Liver (tissue), 9 donors: ENCODE results near the gene GPC1. TPM values are rescaled to one million over a fixed set of nuclear protein-coding genes. Genes with fewer than 3 reads are reported as not detected.

Source experiments
- DNase-seq: peaks from one replicate; pipeline ENCODE4 v3.0.0-alpha.2; 2017; ENCODE audit warnings: low spot score
- H3K27ac ChIP-seq, 2 donors: one replicate each; pipeline ENCODE4 v1.7.0; 2013; ENCODE audit warnings: inconsistent platforms in 2 of 2, low read length in 2 of 2, control low read depth in 1 of 2, low read depth in 1 of 2, mild to moderate bottlenecking in 1 of 2
- H3K27me3 ChIP-seq, 4 donors: one replicate each; pipeline versions ENCODE4 v1.6.1 to v1.7.0; 2013; ENCODE audit warnings: low read length in 3 of 4, inconsistent platforms in 1 of 4, mild to moderate bottlenecking in 1 of 4, moderate library complexity in 1 of 4; ENCODE audit not compliant: control insufficient read depth in 4 of 4, insufficient read depth in 4 of 4
- H3K36me3 ChIP-seq, 4 donors: one replicate each; pipeline versions ENCODE4 v1.6.1 to v1.7.0; 2013; ENCODE audit warnings: low read length in 3 of 4, mild to moderate bottlenecking in 3 of 4, low read depth in 1 of 4, moderate library complexity in 1 of 4; ENCODE audit not compliant: control insufficient read depth in 4 of 4, insufficient read depth in 3 of 4
- H3K4me1 ChIP-seq, 4 donors: one replicate each; pipeline versions ENCODE4 v1.6.1 to v1.7.0; 2013; ENCODE audit warnings: low read length in 3 of 4, mild to moderate bottlenecking in 3 of 4, moderate library complexity in 1 of 4; ENCODE audit not compliant: control insufficient read depth in 4 of 4, insufficient read depth in 4 of 4
- H3K4me3 ChIP-seq, 3 donors: one replicate each; pipeline versions ENCODE4 v1.6.1 to v1.7.0; 2013; ENCODE audit warnings: low read length in 3 of 3, control low read depth in 1 of 3, low read depth in 1 of 3, mild to moderate bottlenecking in 1 of 3
- H3K9ac ChIP-seq, 2 donors: one replicate each; pipeline ENCODE4 v1.7.0; 2013; ENCODE audit warnings: low read length in 2 of 2, mild to moderate bottlenecking in 2 of 2, moderate library complexity in 2 of 2, control low read depth in 1 of 2, low read depth in 1 of 2
- H3K9me3 ChIP-seq, 4 donors: one replicate each; pipeline versions ENCODE4 v1.6.1 to v1.7.0; 2013; ENCODE audit warnings: low read length in 3 of 4; ENCODE audit not compliant: control insufficient read depth in 4 of 4
- EGR1 ChIP-seq, 2 donors: IDR thresholded peaks; 2 replicates each; pipeline ENCODE4 v1.6.1; 2016 to 2018; ENCODE audit warnings: antibody characterized with exemption in 2 of 2, low read depth in 2 of 2
- FOXA1 ChIP-seq: IDR thresholded peaks from 2 replicates; pipeline ENCODE4 v1.6.1; 2016; ENCODE audit warnings: antibody characterized with exemption
- FOXA2 ChIP-seq: IDR thresholded peaks from 2 replicates; pipeline ENCODE4 v1.6.1; 2016; ENCODE audit warnings: antibody characterized with exemption
- GABPA ChIP-seq, 2 donors: IDR thresholded peaks in 1 of 2; conservative IDR thresholded peaks in 1 of 2; 2 replicates each; pipeline ENCODE4 v1.6.1; 2016; ENCODE audit warnings: antibody characterized with exemption in 2 of 2, mild to moderate bottlenecking in 1 of 2, moderate library complexity in 1 of 2
- HNF4A ChIP-seq, 2 donors: conservative IDR thresholded peaks; 2 replicates each; pipeline ENCODE4 v1.6.1; 2016; ENCODE audit warnings: antibody characterized with exemption in 2 of 2, mild to moderate bottlenecking in 2 of 2
- HNF4G ChIP-seq: IDR thresholded peaks from 2 replicates; pipeline ENCODE4 v1.6.1; 2016; ENCODE audit warnings: antibody characterized with exemption
- NR2F2 ChIP-seq: IDR thresholded peaks from 2 replicates; pipeline ENCODE4 v1.6.1; 2016; ENCODE audit warnings: antibody characterized with exemption
- RAD21 ChIP-seq, 2 donors: IDR thresholded peaks; 2 replicates each; pipeline ENCODE4 v1.6.1; 2016; ENCODE audit warnings: antibody characterized with exemption in 2 of 2, mild to moderate bottlenecking in 2 of 2
- RXRA ChIP-seq, 2 donors: IDR thresholded peaks; 2 replicates each; pipeline ENCODE4 v1.6.1; 2017 to 2018; ENCODE audit warnings: antibody characterized with exemption in 2 of 2, mild to moderate bottlenecking in 1 of 2
- SP1 ChIP-seq: IDR thresholded peaks from 2 replicates; pipeline ENCODE4 v1.6.1; 2018; ENCODE audit warnings: antibody characterized with exemption, mild to moderate bottlenecking
- TAF1 ChIP-seq: conservative IDR thresholded peaks from 2 replicates; pipeline ENCODE4 v1.6.1; 2016; ENCODE audit warnings: antibody characterized with exemption, mild to moderate bottlenecking
- YY1 ChIP-seq: IDR thresholded peaks from 2 replicates; pipeline ENCODE4 v1.6.1; 2016; ENCODE audit warnings: antibody characterized with exemption, mild to moderate bottlenecking
- WGBS: extraction: QIAGEN DNeasy Blood & Tissue Kit; methylation state at CpG from one replicate; pipeline ENCODE4 v1.1.7; 2013; 5-methylcytosine and 5-hydroxymethylcytosine counted together
- polyA plus RNA-seq, 2 donors: library from polyadenylated mRNA; stranded (reverse) in 1 of 2; unstranded in 1 of 2; fragments of 200-250 nt in 1 of 2; fragments of >200 nt in 1 of 2; fragmentation: Nextera tagmentation in 1 of 2; extraction: Ambion mirVana in 1 of 2; gene quantifications; one replicate each; pipeline versions ENCODE4 v1.2.1 to v1.2.3, GENCODE V29; 2013 to 2015
- total RNA-seq, 2 donors: library from RNA; depleted of rRNA; stranded (reverse); fragments of >200 nt; gene quantifications; one replicate each; pipeline ENCODE4 v1.2.3, GENCODE V29; 2014
- TF ChIP-seq, protein P1 (sequence below): IDR thresholded peaks from 2 replicates; pipeline ENCODE4 v1.6.1; 2016; ENCODE audit warnings: antibody characterized with exemption
- TF ChIP-seq, protein P2 (sequence below): IDR thresholded peaks from 2 replicates; pipeline ENCODE4 v1.6.1; 2016; ENCODE audit warnings: antibody characterized with exemption
- TF ChIP-seq, protein P3 (sequence below): IDR thresholded peaks from 2 replicates; pipeline ENCODE4 v1.6.1; 2016; ENCODE audit warnings: antibody characterized with exemption, mild to moderate bottlenecking
- TF ChIP-seq, protein P4 (sequence below): IDR thresholded peaks from 2 replicates; pipeline ENCODE4 v1.6.1; 2016; ENCODE audit warnings: antibody characterized with exemption
- TF ChIP-seq, protein P5 (sequence below): fragments of 150-350 bp; IDR thresholded peaks from 2 replicates; pipeline ENCODE4 v1.5.1; 2017; ENCODE audit warnings: improper control_type of control experiment, low read depth, low read length; ENCODE audit not compliant: missing input control
- donor health status: healthy.
- donor health status: healthy.
- donor health status: healthy.
- donor health status: healthy.
- donor health status: healthy.

The GPC1 gene
- total and polyA plus RNA-seq, 4 donors = 3.2 to 41.0 (median 9.1) TPM

DNA sequence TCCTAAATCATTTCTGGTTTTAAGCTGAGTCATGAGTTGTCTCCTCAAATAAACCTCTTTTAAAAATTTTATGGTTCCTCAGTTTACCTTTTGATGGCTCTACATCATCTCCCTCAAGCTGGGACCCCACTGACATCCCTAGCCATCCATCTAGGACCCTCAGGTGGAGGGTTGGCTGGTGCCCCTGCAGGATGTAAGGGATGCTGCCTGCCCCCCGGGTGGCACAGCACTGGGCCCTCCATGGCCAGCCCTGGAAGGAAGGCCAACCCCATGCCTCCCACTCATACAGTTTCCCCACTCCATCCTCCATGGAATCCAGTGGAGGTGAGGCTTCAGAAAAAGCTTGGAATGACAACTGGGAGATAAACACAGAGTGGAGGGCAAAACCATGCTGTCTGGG is 17.2 kb upstream of the GPC1 start:
- TF ChIP-seq, protein P1, sequence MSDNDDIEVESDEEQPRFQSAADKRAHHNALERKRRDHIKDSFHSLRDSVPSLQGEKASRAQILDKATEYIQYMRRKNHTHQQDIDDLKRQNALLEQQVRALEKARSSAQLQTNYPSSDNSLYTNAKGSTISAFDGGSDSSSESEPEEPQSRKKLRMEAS = no peak
- TF ChIP-seq HNF4A (conservative IDR thresholded peaks at IDR 0.05) = no peak
- TF ChIP-seq, protein P2, sequence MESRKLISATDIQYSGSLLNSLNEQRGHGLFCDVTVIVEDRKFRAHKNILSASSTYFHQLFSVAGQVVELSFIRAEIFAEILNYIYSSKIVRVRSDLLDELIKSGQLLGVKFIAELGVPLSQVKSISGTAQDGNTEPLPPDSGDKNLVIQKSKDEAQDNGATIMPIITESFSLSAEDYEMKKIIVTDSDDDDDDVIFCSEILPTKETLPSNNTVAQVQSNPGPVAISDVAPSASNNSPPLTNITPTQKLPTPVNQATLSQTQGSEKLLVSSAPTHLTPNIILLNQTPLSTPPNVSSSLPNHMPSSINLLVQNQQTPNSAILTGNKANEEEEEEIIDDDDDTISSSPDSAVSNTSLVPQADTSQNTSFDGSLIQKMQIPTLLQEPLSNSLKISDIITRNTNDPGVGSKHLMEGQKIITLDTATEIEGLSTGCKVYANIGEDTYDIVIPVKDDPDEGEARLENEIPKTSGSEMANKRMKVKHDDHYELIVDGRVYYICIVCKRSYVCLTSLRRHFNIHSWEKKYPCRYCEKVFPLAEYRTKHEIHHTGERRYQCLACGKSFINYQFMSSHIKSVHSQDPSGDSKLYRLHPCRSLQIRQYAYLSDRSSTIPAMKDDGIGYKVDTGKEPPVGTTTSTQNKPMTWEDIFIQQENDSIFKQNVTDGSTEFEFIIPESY = no peak
- no peak for TF ChIP-seq GABPA (IDR thresholded peaks at IDR 0.05 in 1 of 2, conservative IDR thresholded peaks at IDR 0.05 in 1 of 2)
- TF ChIP-seq RAD21 (IDR thresholded peaks at IDR 0.05) = no peak
- TF ChIP-seq FOXA2 = no peak
- TF ChIP-seq NR2F2 = no peak
- no peak for TF ChIP-seq HNF4G
- TF ChIP-seq, protein P3, sequence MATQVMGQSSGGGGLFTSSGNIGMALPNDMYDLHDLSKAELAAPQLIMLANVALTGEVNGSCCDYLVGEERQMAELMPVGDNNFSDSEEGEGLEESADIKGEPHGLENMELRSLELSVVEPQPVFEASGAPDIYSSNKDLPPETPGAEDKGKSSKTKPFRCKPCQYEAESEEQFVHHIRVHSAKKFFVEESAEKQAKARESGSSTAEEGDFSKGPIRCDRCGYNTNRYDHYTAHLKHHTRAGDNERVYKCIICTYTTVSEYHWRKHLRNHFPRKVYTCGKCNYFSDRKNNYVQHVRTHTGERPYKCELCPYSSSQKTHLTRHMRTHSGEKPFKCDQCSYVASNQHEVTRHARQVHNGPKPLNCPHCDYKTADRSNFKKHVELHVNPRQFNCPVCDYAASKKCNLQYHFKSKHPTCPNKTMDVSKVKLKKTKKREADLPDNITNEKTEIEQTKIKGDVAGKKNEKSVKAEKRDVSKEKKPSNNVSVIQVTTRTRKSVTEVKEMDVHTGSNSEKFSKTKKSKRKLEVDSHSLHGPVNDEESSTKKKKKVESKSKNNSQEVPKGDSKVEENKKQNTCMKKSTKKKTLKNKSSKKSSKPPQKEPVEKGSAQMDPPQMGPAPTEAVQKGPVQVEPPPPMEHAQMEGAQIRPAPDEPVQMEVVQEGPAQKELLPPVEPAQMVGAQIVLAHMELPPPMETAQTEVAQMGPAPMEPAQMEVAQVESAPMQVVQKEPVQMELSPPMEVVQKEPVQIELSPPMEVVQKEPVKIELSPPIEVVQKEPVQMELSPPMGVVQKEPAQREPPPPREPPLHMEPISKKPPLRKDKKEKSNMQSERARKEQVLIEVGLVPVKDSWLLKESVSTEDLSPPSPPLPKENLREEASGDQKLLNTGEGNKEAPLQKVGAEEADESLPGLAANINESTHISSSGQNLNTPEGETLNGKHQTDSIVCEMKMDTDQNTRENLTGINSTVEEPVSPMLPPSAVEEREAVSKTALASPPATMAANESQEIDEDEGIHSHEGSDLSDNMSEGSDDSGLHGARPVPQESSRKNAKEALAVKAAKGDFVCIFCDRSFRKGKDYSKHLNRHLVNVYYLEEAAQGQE = no peak
- TF ChIP-seq YY1 = no peak
- TF ChIP-seq, protein P4, sequence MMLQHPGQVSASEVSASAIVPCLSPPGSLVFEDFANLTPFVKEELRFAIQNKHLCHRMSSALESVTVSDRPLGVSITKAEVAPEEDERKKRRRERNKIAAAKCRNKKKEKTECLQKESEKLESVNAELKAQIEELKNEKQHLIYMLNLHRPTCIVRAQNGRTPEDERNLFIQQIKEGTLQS = no peak
- TF ChIP-seq SP1 = no peak
- no peak for TF ChIP-seq RXRA (IDR thresholded peaks at IDR 0.05)
- no peak for TF ChIP-seq TAF1
- TF ChIP-seq, protein P5, sequence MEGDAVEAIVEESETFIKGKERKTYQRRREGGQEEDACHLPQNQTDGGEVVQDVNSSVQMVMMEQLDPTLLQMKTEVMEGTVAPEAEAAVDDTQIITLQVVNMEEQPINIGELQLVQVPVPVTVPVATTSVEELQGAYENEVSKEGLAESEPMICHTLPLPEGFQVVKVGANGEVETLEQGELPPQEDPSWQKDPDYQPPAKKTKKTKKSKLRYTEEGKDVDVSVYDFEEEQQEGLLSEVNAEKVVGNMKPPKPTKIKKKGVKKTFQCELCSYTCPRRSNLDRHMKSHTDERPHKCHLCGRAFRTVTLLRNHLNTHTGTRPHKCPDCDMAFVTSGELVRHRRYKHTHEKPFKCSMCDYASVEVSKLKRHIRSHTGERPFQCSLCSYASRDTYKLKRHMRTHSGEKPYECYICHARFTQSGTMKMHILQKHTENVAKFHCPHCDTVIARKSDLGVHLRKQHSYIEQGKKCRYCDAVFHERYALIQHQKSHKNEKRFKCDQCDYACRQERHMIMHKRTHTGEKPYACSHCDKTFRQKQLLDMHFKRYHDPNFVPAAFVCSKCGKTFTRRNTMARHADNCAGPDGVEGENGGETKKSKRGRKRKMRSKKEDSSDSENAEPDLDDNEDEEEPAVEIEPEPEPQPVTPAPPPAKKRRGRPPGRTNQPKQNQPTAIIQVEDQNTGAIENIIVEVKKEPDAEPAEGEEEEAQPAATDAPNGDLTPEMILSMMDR = no peak
- DNase-seq = no peak
- Histone ChIP-seq H3K9ac (no peak overlapping the region), H3K27me3 (no peaks in the 10 kb centered on the region), H3K4me1 (peaks cover 0 to 4% (median 1%) of the 10 kb centered on the region in 4 donors), H3K9me3 (peaks cover 3 to 6% (median 3%) of the 10 kb centered on the region in 4 donors), H3K36me3 (no peaks in the 10 kb centered on the region), H3K4me3 (no peak overlapping the region), H3K27ac (no peak overlapping the region)
- 88% methylated on average over 1 of the region's 1 CpG for WGBS

DNA sequence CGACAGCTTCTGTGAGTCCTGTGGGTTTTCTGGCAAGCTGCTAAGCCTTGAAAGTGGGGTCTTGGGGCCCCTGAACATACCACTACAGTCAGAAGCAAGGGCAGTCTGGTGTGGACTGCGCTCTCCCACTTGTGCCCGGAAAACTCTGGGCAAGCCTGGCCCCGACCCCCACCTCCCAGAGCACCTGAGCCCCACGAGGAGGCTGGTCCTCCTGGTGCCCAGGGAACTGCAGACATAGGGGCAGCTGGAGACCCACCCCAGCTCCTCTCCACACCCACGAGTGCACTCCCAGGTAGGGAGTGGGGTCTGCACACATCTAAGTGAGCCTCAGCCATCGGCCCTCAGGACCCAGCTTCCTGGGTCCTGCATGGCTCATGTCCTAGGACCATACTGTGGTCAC is 16.2 kb upstream of the GPC1 start:
- Histone ChIP-seq H3K27ac (no peak overlapping the region), H3K36me3 (no peaks in the 10 kb centered on the region), H3K4me1 (peaks cover 0 to 4% (median 1%) of the 10 kb centered on the region in 4 donors), H3K4me3 (no peak overlapping the region), H3K9ac (no peak overlapping the region), H3K9me3 (peaks cover 3 to 6% (median 3%) of the 10 kb centered on the region in 4 donors), H3K27me3 (no peaks in the 10 kb centered on the region)
- TF ChIP-seq NR2F2 (no peak), FOXA1 (no peak), EGR1 (IDR thresholded peaks at IDR 0.05; ENCODE audit: low read depth in 2 of 2) (no peak), HNF4G (no peak), TAF1 (no peak), HNF4A (conservative IDR thresholded peaks at IDR 0.05) (no peak)
- TF ChIP-seq, protein P4 = no peak
- TF ChIP-seq, protein P3 = no peak
- DNase-seq = no peak
- WGBS = 84% methylated on average over 7 of the region's 7 CpGs
